ENCODE measurements around the gene RNF10. TPM values are rescaled to one million over a fixed set of nuclear protein-coding genes. Genes with fewer than 3 reads are reported as not detected.

The RNF10 gene
- total RNA-seq: 74.3 and 86.5 TPM in 2 replicates

DNA sequence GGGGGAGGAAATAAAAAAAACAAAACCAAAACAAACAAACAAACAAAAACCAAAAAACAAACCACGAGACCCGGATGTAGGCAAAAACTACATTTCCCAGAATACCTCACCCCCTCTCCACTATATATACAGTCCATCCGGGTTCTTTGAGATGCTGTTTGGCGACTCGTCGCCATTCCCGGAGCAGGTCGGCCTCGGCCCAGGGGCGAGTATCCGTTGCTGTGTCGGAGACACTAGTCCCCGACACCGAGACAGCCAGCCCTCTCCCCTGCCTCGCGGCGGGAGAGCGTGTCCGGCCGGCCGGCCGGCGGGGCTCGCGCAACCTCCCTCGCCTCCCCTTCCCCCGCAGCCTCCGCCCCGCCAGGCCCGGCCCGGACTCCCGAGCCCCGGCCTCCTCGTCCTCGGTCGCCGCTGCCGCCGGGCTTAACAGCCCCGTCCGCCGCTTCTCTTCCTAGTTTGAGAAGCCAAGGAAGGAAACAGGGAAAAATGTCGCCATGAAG is at the start of gene RNF10:
RNF10 (plus strand) TSS at position 154 of the 500 bp plus-strand sequence. CDS start 456 bp downstream, outside the sequence.

GRCh38 chr12:120495731-120496412 is 38.3 kb upstream of the RNF10 start, which contains the start of gene DYNLL1:
DYNLL1 (plus strand) TSS chr12:120496113; CDS start chr12:120496422, 309 bp downstream.

GRCh38 chr12:120528861-120529525 is 5.2 kb upstream of the RNF10 start, which contains the start of gene COQ5:
COQ5 (minus strand) TSS chr12:120529158; CDS start chr12:120529141, 17 bp downstream.

DNA sequence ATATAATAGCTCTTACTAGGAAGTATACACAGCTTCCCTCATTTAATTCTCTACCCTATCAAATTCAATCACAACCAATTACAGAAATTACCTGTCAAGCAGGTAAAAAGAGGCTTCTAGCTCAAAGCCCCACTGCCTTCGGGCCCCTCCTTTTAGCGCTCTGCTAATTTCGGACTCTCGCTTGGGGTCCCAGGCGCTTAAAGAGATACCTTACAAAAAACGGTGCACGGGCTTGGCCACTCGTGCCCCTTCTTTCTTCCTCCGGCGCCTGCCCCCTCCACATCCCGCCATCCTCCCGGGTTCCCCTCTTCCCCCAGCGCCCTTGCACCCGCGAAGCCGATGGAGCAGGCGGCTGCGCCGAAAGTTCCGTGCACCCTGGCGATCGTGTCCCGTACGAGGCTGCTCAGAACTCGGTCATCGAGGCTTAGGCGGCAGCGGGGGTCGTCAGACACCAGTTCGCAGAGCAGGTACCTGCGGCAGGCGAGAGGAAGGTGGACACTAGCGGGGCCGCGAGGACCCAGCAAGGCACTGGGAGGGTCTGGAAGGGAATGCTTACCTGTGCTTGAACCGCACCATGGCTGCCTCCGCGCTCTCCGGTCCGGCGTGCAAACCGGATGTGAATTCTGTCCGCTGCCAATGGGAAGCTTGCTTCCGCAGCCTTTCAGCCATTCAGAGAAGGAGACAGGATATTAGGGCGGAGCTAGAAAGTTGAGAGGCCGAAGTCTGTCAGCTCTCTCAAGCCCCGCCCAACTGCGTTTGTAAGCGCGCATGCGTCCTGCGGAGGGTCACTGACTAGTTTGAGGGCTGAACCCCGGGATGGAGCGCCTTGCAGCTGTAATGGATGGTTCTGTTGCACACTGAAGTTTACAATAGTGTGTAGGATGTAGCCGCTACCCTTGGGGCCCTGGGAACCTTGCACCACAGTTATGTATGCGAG is 46.9 kb downstream of the RNF10 start, which contains the start of gene POP5:
POP5 (minus strand) TSS at position 616 of the 937 bp plus-strand sequence; CDS start at position 576, 40 bp downstream.

Other genes starting within 250 kb of the RNF10 start
- under 0.01 TPM in 2 replicates for gene RNU4-2, start 242.5 kb upstream of the RNF10 start, total RNA-seq
- under 0.01 TPM in 2 replicates for gene RNU4-1, start 241.1 kb upstream of the RNF10 start, total RNA-seq
- 0.59 and 1.5 TPM in 2 replicates for gene SIRT4, start 232.0 kb upstream of the RNF10 start, total RNA-seq
- gene PLA2G1B, start 206.6 kb upstream of the RNF10 start, total RNA-seq: not detected in 2 replicates
- gene MSI1, start 165.2 kb upstream of the RNF10 start, total RNA-seq: 0.17 and 0.30 TPM in 2 replicates
- gene COX6A1, start 96.2 kb upstream of the RNF10 start, total RNA-seq: 821 and 928 TPM in 2 replicates
- 27.8 and 34.6 TPM in 2 replicates for gene TRIAP1, start 88.0 kb upstream of the RNF10 start, total RNA-seq
- gene GATC, start 87.9 kb upstream of the RNF10 start, total RNA-seq: 16.1 and 18.3 TPM in 2 replicates
- 97.1 and 100 TPM in 2 replicates for gene SRSF9, start 64.6 kb upstream of the RNF10 start, total RNA-seq
- 357 and 400 TPM in 2 replicates for gene DYNLL1, start 38.2 kb upstream of the RNF10 start, total RNA-seq
- gene COQ5, start 5.2 kb upstream of the RNF10 start, total RNA-seq: 27.1 and 27.6 TPM in 2 replicates
- gene POP5, start 47.0 kb downstream of the RNF10 start, total RNA-seq: 49.4 and 54.8 TPM in 2 replicates
- gene CABP1, start 106.3 kb downstream of the RNF10 start, total RNA-seq: under 0.01 TPM in 1 of 2 replicates, not detected in the other
- 64.1 and 67.8 TPM in 2 replicates for gene MLEC, start 152.8 kb downstream of the RNF10 start, total RNA-seq
- gene UNC119B, start 176.1 kb downstream of the RNF10 start, total RNA-seq: 13.4 and 13.8 TPM in 2 replicates
- 12.4 and 13.8 TPM in 2 replicates for gene ACADS, start 191.5 kb downstream of the RNF10 start, total RNA-seq